Measurements from ENCODE around the gene MKS1.

Gene MKS1

DNA sequence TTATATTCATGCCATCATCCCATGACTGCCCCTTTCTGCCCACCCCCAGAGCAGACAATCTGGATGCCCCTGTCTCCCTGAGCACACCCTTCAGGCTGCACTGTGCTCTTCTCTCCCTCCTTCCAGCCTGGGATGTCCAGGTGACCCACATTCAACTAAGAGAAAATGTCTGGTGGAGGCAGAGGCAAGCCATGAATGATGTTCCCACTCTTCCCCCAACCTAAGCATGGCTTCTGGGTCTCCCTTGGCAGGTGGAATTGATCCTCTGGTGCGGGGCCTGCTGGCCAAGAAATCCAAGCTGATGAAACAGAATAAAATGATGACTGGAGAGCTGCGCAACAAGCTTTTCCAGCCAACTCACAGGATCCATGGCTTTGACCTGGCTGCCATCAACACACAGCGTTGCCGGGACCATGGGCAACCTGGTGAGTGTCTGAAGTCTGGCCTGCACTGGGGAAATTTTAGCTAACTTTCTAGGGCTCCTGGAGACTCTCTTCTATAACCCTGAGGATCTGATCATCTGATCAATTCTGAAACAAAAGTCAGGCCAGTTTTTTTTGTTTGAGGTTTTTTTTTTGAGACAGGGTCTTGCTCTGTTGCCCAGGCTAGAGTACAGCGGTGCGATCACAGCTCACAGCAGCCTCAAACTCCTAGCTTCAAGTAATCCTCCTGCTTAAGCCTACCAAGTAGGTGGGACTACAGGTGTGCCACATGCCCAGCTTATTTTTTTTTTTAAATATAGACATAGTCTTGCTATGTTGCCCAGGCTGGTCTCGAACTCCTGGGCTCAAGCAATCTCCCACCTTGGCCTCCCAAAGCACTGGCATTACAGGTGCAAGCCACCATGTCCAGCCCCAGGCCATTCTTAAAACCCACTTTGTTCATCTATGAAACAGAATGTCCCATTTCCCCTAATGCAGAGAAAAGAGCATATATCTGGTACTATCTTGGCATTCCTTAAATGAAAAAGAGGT lies 47.1 kb upstream of the MKS1 start:
- no peak overlapping the region for H3K4me2 ChIP-seq (ENCODE audit: low read length)
- no peak overlapping the region for H3K9ac ChIP-seq (ENCODE audit: low read length)
- no peak overlapping the region for H2AFZ ChIP-seq (ENCODE audit: low read depth, low read length)
- no peak overlapping the region for H3K27ac ChIP-seq (ENCODE audit: low read length)
- H3K36me3 ChIP-seq (replicated peaks; ENCODE audit: low read depth, low read length), result no peaks in the 10 kb centered on the region
- H3K27me3 ChIP-seq (ENCODE audit: low read depth, low read length), result peaks cover 44% of the 10 kb centered on the region
- H4K20me1 ChIP-seq (ENCODE audit: insufficient read depth, low read length), result no peaks in the 10 kb centered on the region
- TF ChIP-seq EZH2phosphoT487 (IDR thresholded peaks at IDR 0.05; ENCODE audit: low read depth), result no peak
- TF ChIP-seq, protein P1, sequence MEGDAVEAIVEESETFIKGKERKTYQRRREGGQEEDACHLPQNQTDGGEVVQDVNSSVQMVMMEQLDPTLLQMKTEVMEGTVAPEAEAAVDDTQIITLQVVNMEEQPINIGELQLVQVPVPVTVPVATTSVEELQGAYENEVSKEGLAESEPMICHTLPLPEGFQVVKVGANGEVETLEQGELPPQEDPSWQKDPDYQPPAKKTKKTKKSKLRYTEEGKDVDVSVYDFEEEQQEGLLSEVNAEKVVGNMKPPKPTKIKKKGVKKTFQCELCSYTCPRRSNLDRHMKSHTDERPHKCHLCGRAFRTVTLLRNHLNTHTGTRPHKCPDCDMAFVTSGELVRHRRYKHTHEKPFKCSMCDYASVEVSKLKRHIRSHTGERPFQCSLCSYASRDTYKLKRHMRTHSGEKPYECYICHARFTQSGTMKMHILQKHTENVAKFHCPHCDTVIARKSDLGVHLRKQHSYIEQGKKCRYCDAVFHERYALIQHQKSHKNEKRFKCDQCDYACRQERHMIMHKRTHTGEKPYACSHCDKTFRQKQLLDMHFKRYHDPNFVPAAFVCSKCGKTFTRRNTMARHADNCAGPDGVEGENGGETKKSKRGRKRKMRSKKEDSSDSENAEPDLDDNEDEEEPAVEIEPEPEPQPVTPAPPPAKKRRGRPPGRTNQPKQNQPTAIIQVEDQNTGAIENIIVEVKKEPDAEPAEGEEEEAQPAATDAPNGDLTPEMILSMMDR (IDR thresholded peaks at IDR 0.05; ENCODE audit: low read depth, low read length), result no peak
- H3K4me1 ChIP-seq (ENCODE audit: low read length), result no peaks in the 10 kb centered on the region
- H3K4me3 ChIP-seq (ENCODE audit: low read length), result no peak overlapping the region
- H3K79me2 ChIP-seq (ENCODE audit: low read length), result no peaks in the 10 kb centered on the region
- H3K9me3 ChIP-seq (ENCODE audit: insufficient read depth, low read length), result no peaks in the 10 kb centered on the region

GRCh38 chr17:58265271-58265670 lies 46.2 kb upstream of the MKS1 start:
- no peaks in the 10 kb centered on the region for H3K4me1 ChIP-seq (ENCODE audit: low read length)
- H3K27me3 ChIP-seq (ENCODE audit: low read depth, low read length), result peaks cover 53% of the 10 kb centered on the region
- no peak overlapping the region for H3K4me3 ChIP-seq (ENCODE audit: low read length)
- H2AFZ ChIP-seq (ENCODE audit: low read depth, low read length), result no peak overlapping the region
- H3K9me3 ChIP-seq (ENCODE audit: insufficient read depth, low read length), result no peaks in the 10 kb centered on the region
- no peaks in the 10 kb centered on the region for H3K36me3 ChIP-seq (replicated peaks; ENCODE audit: low read depth, low read length)
- H3K4me2 ChIP-seq (ENCODE audit: low read length), result no peak overlapping the region
- H3K9ac ChIP-seq (ENCODE audit: low read length), result no peak overlapping the region
- H3K27ac ChIP-seq (ENCODE audit: low read length), result no peak overlapping the region
- H4K20me1 ChIP-seq (ENCODE audit: insufficient read depth, low read length), result no peaks in the 10 kb centered on the region
- no peaks in the 10 kb centered on the region for H3K79me2 ChIP-seq (ENCODE audit: low read length)
- TF ChIP-seq EZH2phosphoT487 (IDR thresholded peaks at IDR 0.05; ENCODE audit: low read depth), result no peak
- TF ChIP-seq, protein P1 (IDR thresholded peaks at IDR 0.05; ENCODE audit: low read depth, low read length), result no peak

DNA sequence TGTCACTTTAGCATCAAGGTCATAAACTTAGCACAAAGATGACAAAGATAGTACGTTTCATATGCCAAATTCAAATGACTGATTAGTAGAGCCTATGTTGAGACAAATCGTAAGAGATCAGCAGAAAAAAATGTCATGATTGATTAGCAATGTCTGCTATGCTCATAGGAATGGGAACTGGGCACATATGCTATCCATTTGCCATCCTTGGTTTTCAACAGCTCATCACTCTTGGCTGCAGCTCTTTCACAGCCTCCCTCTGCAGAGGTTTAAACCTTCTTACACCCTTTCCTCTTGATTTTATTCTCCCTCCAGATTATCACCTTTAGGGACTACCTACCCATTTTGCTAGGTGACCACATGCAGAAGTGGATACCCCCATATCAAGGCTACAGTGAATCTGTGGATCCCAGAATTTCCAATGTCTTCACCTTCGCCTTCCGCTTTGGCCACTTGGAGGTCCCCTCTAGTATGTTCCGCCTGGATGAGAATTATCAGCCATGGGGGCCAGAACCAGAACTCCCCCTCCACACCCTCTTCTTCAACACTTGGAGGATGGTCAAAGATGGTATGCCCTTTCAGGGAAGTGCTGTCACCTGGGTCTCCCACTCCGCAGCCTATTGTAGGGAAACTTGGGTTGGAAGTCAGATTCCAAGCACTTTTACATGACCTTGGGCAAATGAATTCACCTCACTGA lies 45.5 kb upstream of the MKS1 start:
- H3K9me3 ChIP-seq (ENCODE audit: insufficient read depth, low read length), result no peaks in the 10 kb centered on the region
- no peak overlapping the region for H3K27ac ChIP-seq (ENCODE audit: low read length)
- no peak overlapping the region for H3K4me2 ChIP-seq (ENCODE audit: low read length)
- H3K36me3 ChIP-seq (replicated peaks; ENCODE audit: low read depth, low read length), result no peaks in the 10 kb centered on the region
- no peak overlapping the region for H2AFZ ChIP-seq (ENCODE audit: low read depth, low read length)
- TF ChIP-seq, protein P1 (IDR thresholded peaks at IDR 0.05; ENCODE audit: low read depth, low read length), result no peak
- no peak for TF ChIP-seq EZH2phosphoT487 (IDR thresholded peaks at IDR 0.05; ENCODE audit: low read depth)
- no peak overlapping the region for H3K4me3 ChIP-seq (ENCODE audit: low read length)
- peaks cover 57% of the 10 kb centered on the region for H3K27me3 ChIP-seq (ENCODE audit: low read depth, low read length)
- no peaks in the 10 kb centered on the region for H3K4me1 ChIP-seq (ENCODE audit: low read length)
- no peaks in the 10 kb centered on the region for H3K79me2 ChIP-seq (ENCODE audit: low read length)
- H4K20me1 ChIP-seq (ENCODE audit: insufficient read depth, low read length), result no peaks in the 10 kb centered on the region
- no peak overlapping the region for H3K9ac ChIP-seq (ENCODE audit: low read length)

DNA sequence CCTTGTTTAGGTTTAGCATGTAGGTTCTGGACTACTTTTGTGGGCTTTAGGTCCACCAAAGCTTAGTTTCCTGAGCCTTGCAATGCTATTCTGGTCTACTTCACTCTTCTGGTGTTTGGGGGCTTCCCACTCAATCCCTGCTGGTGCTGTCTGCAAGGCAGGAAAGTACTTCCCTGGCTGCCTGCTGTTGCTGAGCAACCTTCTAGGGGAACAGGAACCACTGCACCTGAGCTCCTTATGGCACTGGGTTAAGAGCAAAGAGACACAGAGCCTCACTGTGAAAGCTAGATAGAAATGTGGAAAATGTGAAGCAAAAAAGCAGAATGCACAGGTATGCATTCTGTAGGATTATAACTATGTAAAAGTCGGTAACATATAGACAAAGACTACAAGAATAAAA lies 44.7 kb upstream of the MKS1 start:
- no peak overlapping the region for H3K27ac ChIP-seq (ENCODE audit: low read length)
- no peak for TF ChIP-seq EZH2phosphoT487 (IDR thresholded peaks at IDR 0.05; ENCODE audit: low read depth)
- TF ChIP-seq, protein P1 (IDR thresholded peaks at IDR 0.05; ENCODE audit: low read depth, low read length), result no peak
- no peaks in the 10 kb centered on the region for H3K9me3 ChIP-seq (ENCODE audit: insufficient read depth, low read length)
- H3K9ac ChIP-seq (ENCODE audit: low read length), result no peak overlapping the region
- no peak overlapping the region for H3K4me3 ChIP-seq (ENCODE audit: low read length)
- no peaks in the 10 kb centered on the region for H4K20me1 ChIP-seq (ENCODE audit: insufficient read depth, low read length)
- H3K36me3 ChIP-seq (replicated peaks; ENCODE audit: low read depth, low read length), result no peaks in the 10 kb centered on the region
- no peak overlapping the region for H2AFZ ChIP-seq (ENCODE audit: low read depth, low read length)
- H3K27me3 ChIP-seq (ENCODE audit: low read depth, low read length), result peaks cover 63% of the 10 kb centered on the region
- no peaks in the 10 kb centered on the region for H3K79me2 ChIP-seq (ENCODE audit: low read length)
- no peaks in the 10 kb centered on the region for H3K4me1 ChIP-seq (ENCODE audit: low read length)
- no peak overlapping the region for H3K4me2 ChIP-seq (ENCODE audit: low read length)
